Measurements from ENCODE around the gene NDUFC1.

DNA sequence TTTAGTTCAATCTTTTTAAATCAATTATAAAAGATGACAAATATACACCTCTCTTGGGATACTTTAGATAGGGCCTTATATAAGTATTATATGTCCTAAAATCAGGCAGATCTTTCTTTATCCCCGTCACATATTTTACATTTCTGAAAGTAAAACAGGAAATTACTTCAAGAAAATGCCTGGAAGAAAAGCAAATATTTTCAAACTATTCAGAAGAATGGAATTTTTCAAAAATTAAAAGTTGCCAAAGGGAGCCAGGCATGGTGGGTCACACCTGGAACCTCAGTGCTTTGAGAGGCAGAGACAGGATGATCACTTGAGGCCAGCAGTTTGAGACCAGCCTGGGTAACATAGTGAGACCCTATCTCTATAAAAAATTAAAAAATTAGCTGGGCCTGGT is 56.7 kb downstream of the NDUFC1 start:
- TF ChIP-seq, protein P1, sequence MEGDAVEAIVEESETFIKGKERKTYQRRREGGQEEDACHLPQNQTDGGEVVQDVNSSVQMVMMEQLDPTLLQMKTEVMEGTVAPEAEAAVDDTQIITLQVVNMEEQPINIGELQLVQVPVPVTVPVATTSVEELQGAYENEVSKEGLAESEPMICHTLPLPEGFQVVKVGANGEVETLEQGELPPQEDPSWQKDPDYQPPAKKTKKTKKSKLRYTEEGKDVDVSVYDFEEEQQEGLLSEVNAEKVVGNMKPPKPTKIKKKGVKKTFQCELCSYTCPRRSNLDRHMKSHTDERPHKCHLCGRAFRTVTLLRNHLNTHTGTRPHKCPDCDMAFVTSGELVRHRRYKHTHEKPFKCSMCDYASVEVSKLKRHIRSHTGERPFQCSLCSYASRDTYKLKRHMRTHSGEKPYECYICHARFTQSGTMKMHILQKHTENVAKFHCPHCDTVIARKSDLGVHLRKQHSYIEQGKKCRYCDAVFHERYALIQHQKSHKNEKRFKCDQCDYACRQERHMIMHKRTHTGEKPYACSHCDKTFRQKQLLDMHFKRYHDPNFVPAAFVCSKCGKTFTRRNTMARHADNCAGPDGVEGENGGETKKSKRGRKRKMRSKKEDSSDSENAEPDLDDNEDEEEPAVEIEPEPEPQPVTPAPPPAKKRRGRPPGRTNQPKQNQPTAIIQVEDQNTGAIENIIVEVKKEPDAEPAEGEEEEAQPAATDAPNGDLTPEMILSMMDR (conservative IDR thresholded peaks at IDR 0.05), result no peak
- TF ChIP-seq ZFX (IDR thresholded peaks at IDR 0.05), result no peak

Data from C4-2B (cell line).